WTC11 (cell line): ENCODE measurements around the gene LIN28B. TPM values are rescaled to one million over a fixed set of nuclear protein-coding genes. Genes with fewer than 3 reads are reported as not detected.

Experiments used
- ATAC-seq: fragments of 200-7000 bp; cut with Tn5 transposase; 2 replicates; pipeline ENCODE4 v1.10.0; 2021; ENCODE audit warnings: mild to moderate bottlenecking, moderate library complexity
- CTCF ChIA-PET: fragments of 300-600 bp; sonication (Branson Sonifier 250); formaldehyde crosslinking; loops from one replicate; lab custom pipeline; 2021; ENCODE audit warnings: antibody characterized with exemption; lab: Charles Lee
- POLR2A ChIA-PET: fragments of 350-600 bp; sonication (Branson Sonifier 250); formaldehyde crosslinking; loops from one replicate; lab custom pipeline; 2021; ENCODE audit warnings: antibody characterized with exemption; lab: Charles Lee
- DNase-seq: peaks from one replicate; pipeline ENCODE4 v3.0.0; 2021; ENCODE audit warnings: low spot score
- H3K27ac Mint-ChIP-seq: 2 replicates; pipeline ENCODE4 v1.8.0; 2021; ENCODE audit warnings: mixed read lengths
- H3K27me3 Mint-ChIP-seq: 2 replicates; pipeline ENCODE4 v1.8.0; 2021; ENCODE audit warnings: low read depth, mild to moderate bottlenecking, moderate library complexity, mixed read lengths
- H3K36me3 Mint-ChIP-seq: 2 replicates; pipeline ENCODE4 v1.8.0; 2021; ENCODE audit warnings: mixed read lengths
- H3K4me1 Mint-ChIP-seq: 2 replicates; pipeline ENCODE4 v1.8.0; 2022; ENCODE audit warnings: mixed read lengths
- H3K4me3 Mint-ChIP-seq: 2 replicates; pipeline ENCODE4 v1.8.0; 2021; ENCODE audit warnings: mild to moderate bottlenecking, moderate library complexity, mixed read lengths
- H3K9me3 Mint-ChIP-seq: 2 replicates; pipeline ENCODE4 v1.8.0; 2021; ENCODE audit warnings: mixed read lengths
- ATF1 ChIP-seq: sonication (generic); formaldehyde crosslinking; IDR thresholded peaks from 2 replicates; pipeline ENCODE4 v1.8.1; 2023; ENCODE audit warnings: mild to moderate bottlenecking, moderate library complexity, missing genetic modification reagents
- CBFB ChIP-seq: sonication (generic); formaldehyde crosslinking; IDR thresholded peaks from 2 replicates; pipeline ENCODE4 v1.8.1; 2022; ENCODE audit warnings: mild to moderate bottlenecking, low read depth, missing genetic modification reagents
- CREM ChIP-seq: sonication (generic); formaldehyde crosslinking; IDR thresholded peaks from 2 replicates; pipeline ENCODE4 v1.8.1; 2022; ENCODE audit warnings: mild to moderate bottlenecking, missing genetic modification reagents, moderate library complexity
- E2F4 ChIP-seq: sonication (generic); formaldehyde crosslinking; IDR thresholded peaks from 2 replicates; pipeline ENCODE4 v1.8.1; 2022; ENCODE audit warnings: low read depth, mild to moderate bottlenecking, moderate library complexity, missing genetic modification reagents, borderline replicate concordance
- HMGA2 ChIP-seq: fragments of 250-450 bp; sonication (Bioruptor Pico); IDR thresholded peaks from 2 replicates; pipeline ENCODE4 v1.4.0; 2021; ENCODE audit warnings: mild to moderate bottlenecking, moderate library complexity
- JAZF1 ChIP-seq: fragments of 250-450 bp; sonication (Bioruptor Pico); IDR thresholded peaks from 2 replicates; pipeline ENCODE4 v1.9.0; 2021; ENCODE audit warnings: moderate library complexity, mild to moderate bottlenecking, inconsistent platforms
- JUN ChIP-seq: sonication (generic); formaldehyde crosslinking; IDR thresholded peaks from 2 replicates; pipeline ENCODE4 v1.8.0; 2023; ENCODE audit warnings: mild to moderate bottlenecking, missing genetic modification reagents
- MYBL2 ChIP-seq: sonication (generic); formaldehyde crosslinking; IDR thresholded peaks from 2 replicates; pipeline ENCODE4 v1.8.1; 2023; ENCODE audit warnings: mild to moderate bottlenecking, moderate library complexity, missing genetic modification reagents
- NFYB ChIP-seq: sonication (generic); formaldehyde crosslinking; conservative IDR thresholded peaks from 2 replicates; pipeline ENCODE4 v1.8.0; 2022; ENCODE audit warnings: low read depth, missing genetic modification reagents
- NR2C2 ChIP-seq: sonication (generic); formaldehyde crosslinking; IDR thresholded peaks from 2 replicates; pipeline ENCODE4 v1.8.0; 2022; ENCODE audit warnings: mild to moderate bottlenecking, missing genetic modification reagents
- PRRX2 ChIP-seq: fragments of 250-450 bp; sonication (Bioruptor Pico); IDR thresholded peaks from 2 replicates; pipeline ENCODE4 v1.8.0; 2021; ENCODE audit warnings: mild to moderate bottlenecking
- SMAD4 ChIP-seq: sonication (generic); formaldehyde crosslinking; IDR thresholded peaks from 2 replicates; pipeline ENCODE4 v1.8.0; 2022; ENCODE audit warnings: mild to moderate bottlenecking, missing genetic modification reagents
- SOX15 ChIP-seq: fragments of 250-450 bp; sonication (Bioruptor Pico); IDR thresholded peaks from 2 replicates; pipeline ENCODE4 v1.9.0; 2021; ENCODE audit warnings: mild to moderate bottlenecking
- SP1 ChIP-seq: sonication (generic); formaldehyde crosslinking; conservative IDR thresholded peaks from 2 replicates; pipeline ENCODE4 v1.8.1; 2022; ENCODE audit warnings: missing genetic modification reagents
- TP53 ChIP-seq: sonication (generic); formaldehyde crosslinking; IDR thresholded peaks from 2 replicates; pipeline ENCODE4 v1.8.1; 2023; ENCODE audit warnings: mild to moderate bottlenecking, missing genetic modification reagents
- USF2 ChIP-seq: sonication (generic); formaldehyde crosslinking; IDR thresholded peaks from 2 replicates; pipeline ENCODE4 v1.8.1; 2023; ENCODE audit warnings: mild to moderate bottlenecking, missing genetic modification reagents, moderate library complexity
- ZBTB21 ChIP-seq: sonication (generic); formaldehyde crosslinking; IDR thresholded peaks from 2 replicates; pipeline ENCODE4 v1.8.1; 2023; ENCODE audit warnings: mild to moderate bottlenecking, missing genetic modification reagents, borderline replicate concordance
- ZNF232 ChIP-seq: sonication (generic); formaldehyde crosslinking; IDR thresholded peaks from 2 replicates; pipeline ENCODE4 v1.8.0; 2022; ENCODE audit warnings: mild to moderate bottlenecking, missing genetic modification reagents
- ZNF416 ChIP-seq: fragments of 250-450 bp; sonication (Bioruptor Pico); IDR thresholded peaks from 2 replicates; pipeline ENCODE4 v1.9.0; 2021; ENCODE audit warnings: mild to moderate bottlenecking, inconsistent platforms
- ZNF423 ChIP-seq: fragments of 250-450 bp; sonication (Bioruptor Pico); IDR thresholded peaks from 2 replicates; pipeline ENCODE4 v2.1.2; 2022; ENCODE audit warnings: mild to moderate bottlenecking, moderate library complexity
- ZNF512 ChIP-seq: sonication (generic); formaldehyde crosslinking; IDR thresholded peaks from 2 replicates; pipeline ENCODE4 v1.8.1; 2022; ENCODE audit warnings: missing genetic modification reagents, borderline replicate concordance
- total RNA-seq: library from RNA; stranded (reverse); gene quantifications from 3 replicates; pipeline ENCODE4 v1.2.3, GENCODE V29; 2021
- TF ChIP-seq, protein P1 (sequence below): fragments of 250-450 bp; sonication (Bioruptor Pico); IDR thresholded peaks from 2 replicates; pipeline ENCODE4 v1.9.0; 2021; ENCODE audit warnings: mild to moderate bottlenecking
- TF ChIP-seq, protein P2 (sequence below): sonication (generic); formaldehyde crosslinking; IDR thresholded peaks from 2 replicates; pipeline ENCODE4 v1.8.0; 2023; ENCODE audit warnings: mild to moderate bottlenecking, missing genetic modification reagents
- TF ChIP-seq, protein P3 (sequence below): sonication (generic); formaldehyde crosslinking; IDR thresholded peaks from 2 replicates; pipeline ENCODE4 v1.8.0; 2022; ENCODE audit warnings: mild to moderate bottlenecking, missing genetic modification reagents
- TF ChIP-seq, protein P4 (sequence below): sonication (generic); formaldehyde crosslinking; IDR thresholded peaks from 2 replicates; pipeline ENCODE4 v1.8.1; 2023; ENCODE audit warnings: mild to moderate bottlenecking, missing genetic modification reagents
- TF ChIP-seq, protein P5 (sequence below): sonication (generic); formaldehyde crosslinking; IDR thresholded peaks from 2 replicates; pipeline ENCODE4 v1.8.1; 2023; ENCODE audit warnings: mild to moderate bottlenecking, missing genetic modification reagents, moderate library complexity

The LIN28B gene
- total RNA-seq, 1 experiment from 2014 or later, result 73.4 TPM

- POLR2A ChIA-PET, result interaction anchor here (0.7 to 1.4 kb wide), 3 partner anchors 11 to 13 kb away, joined by 3 to 9 read pairs (median 3); no protein-coding TSS in a partner anchor
- peaks cover 48% of the 10 kb centered on the region for H3K4me1 Mint-ChIP-seq
- H3K9me3 Mint-ChIP-seq, result no peaks in the 10 kb centered on the region
- DNase-seq (peak; percentile 82), ATAC-seq (peak; percentile 5)
- no peaks in the 10 kb centered on the region for H3K36me3 Mint-ChIP-seq
- CTCF ChIA-PET, result no interaction called here
- peak overlapping the region; percentile 80 for H3K4me3 Mint-ChIP-seq
- H3K27ac Mint-ChIP-seq, result peak overlapping the region; percentile 99
- H3K27me3 Mint-ChIP-seq, result no peaks in the 10 kb centered on the region
- no peak for TF ChIP-seq TP53 (CRISPR knock-in tag)
- TF ChIP-seq, protein P1, sequence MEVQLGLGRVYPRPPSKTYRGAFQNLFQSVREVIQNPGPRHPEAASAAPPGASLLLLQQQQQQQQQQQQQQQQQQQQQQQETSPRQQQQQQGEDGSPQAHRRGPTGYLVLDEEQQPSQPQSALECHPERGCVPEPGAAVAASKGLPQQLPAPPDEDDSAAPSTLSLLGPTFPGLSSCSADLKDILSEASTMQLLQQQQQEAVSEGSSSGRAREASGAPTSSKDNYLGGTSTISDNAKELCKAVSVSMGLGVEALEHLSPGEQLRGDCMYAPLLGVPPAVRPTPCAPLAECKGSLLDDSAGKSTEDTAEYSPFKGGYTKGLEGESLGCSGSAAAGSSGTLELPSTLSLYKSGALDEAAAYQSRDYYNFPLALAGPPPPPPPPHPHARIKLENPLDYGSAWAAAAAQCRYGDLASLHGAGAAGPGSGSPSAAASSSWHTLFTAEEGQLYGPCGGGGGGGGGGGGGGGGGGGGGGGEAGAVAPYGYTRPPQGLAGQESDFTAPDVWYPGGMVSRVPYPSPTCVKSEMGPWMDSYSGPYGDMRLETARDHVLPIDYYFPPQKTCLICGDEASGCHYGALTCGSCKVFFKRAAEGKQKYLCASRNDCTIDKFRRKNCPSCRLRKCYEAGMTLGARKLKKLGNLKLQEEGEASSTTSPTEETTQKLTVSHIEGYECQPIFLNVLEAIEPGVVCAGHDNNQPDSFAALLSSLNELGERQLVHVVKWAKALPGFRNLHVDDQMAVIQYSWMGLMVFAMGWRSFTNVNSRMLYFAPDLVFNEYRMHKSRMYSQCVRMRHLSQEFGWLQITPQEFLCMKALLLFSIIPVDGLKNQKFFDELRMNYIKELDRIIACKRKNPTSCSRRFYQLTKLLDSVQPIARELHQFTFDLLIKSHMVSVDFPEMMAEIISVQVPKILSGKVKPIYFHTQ (CRISPR knock-in tag), result peak; percentile 61; the same call in 1 of the 2 replicates
- no peak for TF ChIP-seq ZNF423
- no peak for TF ChIP-seq JUN (CRISPR knock-in tag)
- TF ChIP-seq PRRX2 (CRISPR knock-in tag), result no peak
- TF ChIP-seq E2F4, result no peak
- TF ChIP-seq SOX15 (CRISPR knock-in tag), result no peak
- 0 out of 2 replicates have a peak, but pooled peaks have one; percentile 13 for TF ChIP-seq ZNF232
- TF ChIP-seq NFYB (CRISPR knock-in tag), result no peak
- no peak for TF ChIP-seq JAZF1 (CRISPR knock-in tag)
- TF ChIP-seq ZBTB21 (CRISPR knock-in tag), result no peak
- TF ChIP-seq MYBL2 (CRISPR knock-in tag), result no peak
- TF ChIP-seq ZNF416, result 0 out of 2 replicates have a peak, but pooled peaks have one; percentile 6
- TF ChIP-seq CREM (CRISPR knock-in tag), result no peak
- no peak for TF ChIP-seq USF2 (CRISPR knock-in tag)
- TF ChIP-seq, protein P2, sequence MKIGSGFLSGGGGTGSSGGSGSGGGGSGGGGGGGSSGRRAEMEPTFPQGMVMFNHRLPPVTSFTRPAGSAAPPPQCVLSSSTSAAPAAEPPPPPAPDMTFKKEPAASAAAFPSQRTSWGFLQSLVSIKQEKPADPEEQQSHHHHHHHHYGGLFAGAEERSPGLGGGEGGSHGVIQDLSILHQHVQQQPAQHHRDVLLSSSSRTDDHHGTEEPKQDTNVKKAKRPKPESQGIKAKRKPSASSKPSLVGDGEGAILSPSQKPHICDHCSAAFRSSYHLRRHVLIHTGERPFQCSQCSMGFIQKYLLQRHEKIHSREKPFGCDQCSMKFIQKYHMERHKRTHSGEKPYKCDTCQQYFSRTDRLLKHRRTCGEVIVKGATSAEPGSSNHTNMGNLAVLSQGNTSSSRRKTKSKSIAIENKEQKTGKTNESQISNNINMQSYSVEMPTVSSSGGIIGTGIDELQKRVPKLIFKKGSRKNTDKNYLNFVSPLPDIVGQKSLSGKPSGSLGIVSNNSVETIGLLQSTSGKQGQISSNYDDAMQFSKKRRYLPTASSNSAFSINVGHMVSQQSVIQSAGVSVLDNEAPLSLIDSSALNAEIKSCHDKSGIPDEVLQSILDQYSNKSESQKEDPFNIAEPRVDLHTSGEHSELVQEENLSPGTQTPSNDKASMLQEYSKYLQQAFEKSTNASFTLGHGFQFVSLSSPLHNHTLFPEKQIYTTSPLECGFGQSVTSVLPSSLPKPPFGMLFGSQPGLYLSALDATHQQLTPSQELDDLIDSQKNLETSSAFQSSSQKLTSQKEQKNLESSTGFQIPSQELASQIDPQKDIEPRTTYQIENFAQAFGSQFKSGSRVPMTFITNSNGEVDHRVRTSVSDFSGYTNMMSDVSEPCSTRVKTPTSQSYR (CRISPR knock-in tag), result peak; percentile 28; the same call in 1 of the 2 replicates
- TF ChIP-seq SMAD4 (CRISPR knock-in tag), result no peak
- TF ChIP-seq, protein P3, sequence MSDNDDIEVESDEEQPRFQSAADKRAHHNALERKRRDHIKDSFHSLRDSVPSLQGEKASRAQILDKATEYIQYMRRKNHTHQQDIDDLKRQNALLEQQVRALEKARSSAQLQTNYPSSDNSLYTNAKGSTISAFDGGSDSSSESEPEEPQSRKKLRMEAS (CRISPR knock-in tag), result no peak
- TF ChIP-seq, protein P4, sequence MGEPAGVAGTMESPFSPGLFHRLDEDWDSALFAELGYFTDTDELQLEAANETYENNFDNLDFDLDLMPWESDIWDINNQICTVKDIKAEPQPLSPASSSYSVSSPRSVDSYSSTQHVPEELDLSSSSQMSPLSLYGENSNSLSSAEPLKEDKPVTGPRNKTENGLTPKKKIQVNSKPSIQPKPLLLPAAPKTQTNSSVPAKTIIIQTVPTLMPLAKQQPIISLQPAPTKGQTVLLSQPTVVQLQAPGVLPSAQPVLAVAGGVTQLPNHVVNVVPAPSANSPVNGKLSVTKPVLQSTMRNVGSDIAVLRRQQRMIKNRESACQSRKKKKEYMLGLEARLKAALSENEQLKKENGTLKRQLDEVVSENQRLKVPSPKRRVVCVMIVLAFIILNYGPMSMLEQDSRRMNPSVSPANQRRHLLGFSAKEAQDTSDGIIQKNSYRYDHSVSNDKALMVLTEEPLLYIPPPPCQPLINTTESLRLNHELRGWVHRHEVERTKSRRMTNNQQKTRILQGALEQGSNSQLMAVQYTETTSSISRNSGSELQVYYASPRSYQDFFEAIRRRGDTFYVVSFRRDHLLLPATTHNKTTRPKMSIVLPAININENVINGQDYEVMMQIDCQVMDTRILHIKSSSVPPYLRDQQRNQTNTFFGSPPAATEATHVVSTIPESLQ (CRISPR knock-in tag), result no peak
- peak; percentile 34; the same call in 1 of the 2 replicates for TF ChIP-seq SP1 (CRISPR knock-in tag)
- no peak for TF ChIP-seq NR2C2 (CRISPR knock-in tag)
- TF ChIP-seq ZNF512 (CRISPR knock-in tag), result no peak
- TF ChIP-seq, protein P5, sequence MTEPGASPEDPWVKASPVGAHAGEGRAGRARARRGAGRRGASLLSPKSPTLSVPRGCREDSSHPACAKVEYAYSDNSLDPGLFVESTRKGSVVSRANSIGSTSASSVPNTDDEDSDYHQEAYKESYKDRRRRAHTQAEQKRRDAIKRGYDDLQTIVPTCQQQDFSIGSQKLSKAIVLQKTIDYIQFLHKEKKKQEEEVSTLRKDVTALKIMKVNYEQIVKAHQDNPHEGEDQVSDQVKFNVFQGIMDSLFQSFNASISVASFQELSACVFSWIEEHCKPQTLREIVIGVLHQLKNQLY (CRISPR knock-in tag), result no peak
- no peak for TF ChIP-seq HMGA2
- no peak for TF ChIP-seq CBFB (CRISPR knock-in tag)
- TF ChIP-seq ATF1, result no peak
These were observed 4.0 kb upstream of the LIN28B start for GRCh38 chr6:104952911-104953399.
